ENCODE measurements around the gene ERC2.

ERC2 gene

GRCh38 chr3:55521064-55521737 is 947.1 kb downstream of the ERC2 start:
- H3K9ac ChIP-seq (ENCODE audit: low read depth, low read length, poor library complexity, severe bottlenecking) = peak overlapping the region; percentile 56
- peaks cover 44% of the 10 kb centered on the region for H3K4me1 ChIP-seq (ENCODE audit: insufficient read depth, low read length, poor library complexity, severe bottlenecking)
- no peaks in the 10 kb centered on the region for H3K27me3 ChIP-seq (ENCODE audit: insufficient read depth, low read length, poor library complexity, severe bottlenecking)
- H3K79me2 ChIP-seq (ENCODE audit: insufficient read depth, low read length) = no peaks in the 10 kb centered on the region
- TF ChIP-seq CTCF (conservative IDR thresholded peaks at IDR 0.05; ENCODE audit: low read length) = no peak
- TF ChIP-seq EZH2phosphoT487 (IDR thresholded peaks at IDR 0.05; ENCODE audit: borderline replicate concordance) = no peak
- H3K9me2 ChIP-seq (replicated peaks; ENCODE audit: low read depth, low read length) = no peaks in the 10 kb centered on the region
- H3K4me3 ChIP-seq (ENCODE audit: low read length, poor library complexity, severe bottlenecking) = peak overlapping the region; percentile 56
- H3F3A ChIP-seq (ENCODE audit: low read depth) = peaks cover 3% of the 10 kb centered on the region; the same call in 1 of the 2 replicates
- H3K9me3 ChIP-seq (ENCODE audit: insufficient read depth, low read depth, low read length) = no peaks in the 10 kb centered on the region
- H3K36me3 ChIP-seq (ENCODE audit: insufficient read depth, low read length) = no peaks in the 10 kb centered on the region
- H3K4me2 ChIP-seq (ENCODE audit: low read depth, low read length, poor library complexity, severe bottlenecking) = peak overlapping the region; percentile 78
- H2AFZ ChIP-seq (ENCODE audit: low read length) = peak overlapping the region; percentile 72
- no peaks in the 10 kb centered on the region for H4K20me1 ChIP-seq (ENCODE audit: insufficient read depth, low read length, poor library complexity, severe bottlenecking)

- H3K4me1 ChIP-seq (ENCODE audit: insufficient read depth, low read length, poor library complexity, severe bottlenecking) = peaks cover 37% of the 10 kb centered on the region
- no peaks in the 10 kb centered on the region for H3K27me3 ChIP-seq (ENCODE audit: insufficient read depth, low read length, poor library complexity, severe bottlenecking)
- no peak overlapping the region for H3K4me2 ChIP-seq (ENCODE audit: low read depth, low read length, poor library complexity, severe bottlenecking)
- H3K9me2 ChIP-seq (replicated peaks; ENCODE audit: low read depth, low read length) = no peaks in the 10 kb centered on the region
- H2AFZ ChIP-seq (ENCODE audit: low read length) = no peak overlapping the region
- H3K9me3 ChIP-seq (ENCODE audit: insufficient read depth, low read depth, low read length) = no peaks in the 10 kb centered on the region
- no peak overlapping the region for H3K9ac ChIP-seq (ENCODE audit: low read depth, low read length, poor library complexity, severe bottlenecking)
- H4K20me1 ChIP-seq (ENCODE audit: insufficient read depth, low read length, poor library complexity, severe bottlenecking) = no peaks in the 10 kb centered on the region
- H3K4me3 ChIP-seq (ENCODE audit: low read length, poor library complexity, severe bottlenecking) = no peak overlapping the region
- TF ChIP-seq EZH2phosphoT487 (IDR thresholded peaks at IDR 0.05; ENCODE audit: borderline replicate concordance) (no peak), CTCF (conservative IDR thresholded peaks at IDR 0.05; ENCODE audit: low read length) (no peak)
- H3K79me2 ChIP-seq (ENCODE audit: insufficient read depth, low read length) = no peaks in the 10 kb centered on the region
- peaks cover 3% of the 10 kb centered on the region; the same call in 1 of the 2 replicates for H3F3A ChIP-seq (ENCODE audit: low read depth)
- H3K36me3 ChIP-seq (ENCODE audit: insufficient read depth, low read length) = no peaks in the 10 kb centered on the region
Observed at GRCh38 chr3:55519019-55519418, 949.2 kb downstream of the ERC2 start.

- Histone ChIP-seq H3K4me1 (ENCODE audit: insufficient read depth, low read length, poor library complexity, severe bottlenecking) (peaks cover 32% of the 10 kb centered on the region), H3K9me2 (replicated peaks; ENCODE audit: low read depth, low read length) (no peaks in the 10 kb centered on the region)
Observed at GRCh38 chr3:55518451-55518850, 949.8 kb downstream of the ERC2 start.

More at GRCh38 chr3:55518451-55518850, 949.8 kb downstream of the ERC2 start:
- Histone ChIP-seq H3K4me2 (ENCODE audit: low read depth, low read length, poor library complexity, severe bottlenecking) (no peak overlapping the region), H3K36me3 (ENCODE audit: insufficient read depth, low read length) (no peaks in the 10 kb centered on the region), H3K27me3 (ENCODE audit: insufficient read depth, low read length, poor library complexity, severe bottlenecking) (no peaks in the 10 kb centered on the region), H3F3A (ENCODE audit: low read depth) (peaks cover 3% of the 10 kb centered on the region; the same call in 1 of the 2 replicates), H3K4me3 (ENCODE audit: low read length, poor library complexity, severe bottlenecking) (no peak overlapping the region), H2AFZ (ENCODE audit: low read length) (no peak overlapping the region), H3K79me2 (ENCODE audit: insufficient read depth, low read length) (no peaks in the 10 kb centered on the region), H3K9me3 (ENCODE audit: insufficient read depth, low read depth, low read length) (no peaks in the 10 kb centered on the region), H3K9ac (ENCODE audit: low read depth, low read length, poor library complexity, severe bottlenecking) (no peak overlapping the region), H4K20me1 (ENCODE audit: insufficient read depth, low read length, poor library complexity, severe bottlenecking) (no peaks in the 10 kb centered on the region)
- TF ChIP-seq EZH2phosphoT487 (IDR thresholded peaks at IDR 0.05; ENCODE audit: borderline replicate concordance) = no peak
- TF ChIP-seq CTCF (conservative IDR thresholded peaks at IDR 0.05; ENCODE audit: low read length) = no peak
